OCI-LY7 (cell line): Measurements from ENCODE around the gene KCNE1. TPM values are rescaled to one million over a fixed set of nuclear protein-coding genes. Genes with fewer than 3 reads are reported as not detected.
"Not testable (repeated sequence)": the region's sequence is repeated elsewhere in the genome, so short reads cannot be mapped to it uniquely, and the experiment has no call there.

Experiments used
- BruUV-seq: library from RNA; stranded (reverse); fragments of 400-500 nt; replicated peaks from 2 replicates; lab custom pipeline; 2021; lab: Mats Ljungman, UMichigan
- CTCF ChIA-PET: fragments of 300-600 bp; sonication (Branson Sonifier 250); formaldehyde crosslinking; loops from one replicate; lab custom pipeline; 2022; ENCODE audit warnings: antibody characterized with exemption; ENCODE audit not compliant: unreplicated experiment; lab: Charles Lee
- POLR2A ChIA-PET: fragments of 300-600 bp; sonication (Branson Sonifier 250); formaldehyde crosslinking; loops from one replicate; lab custom pipeline; 2022; ENCODE audit warnings: antibody characterized with exemption; lab: Charles Lee
- DNase-seq: peaks from one replicate; pipeline ENCODE4 v3.0.0-alpha.2; 2015; ENCODE audit warnings: low spot score
- H2AFZ ChIP-seq: fragments of 200-600 bp; sonication (generic), shearing (Covaris generic); 2 replicates; pipeline ENCODE4 v1.6.1; 2014; ENCODE audit warnings: mild to moderate bottlenecking, antibody characterized with exemption, low read length, moderate library complexity
- H3K27ac ChIP-seq: fragments of 200-600 bp; sonication (generic); 2 replicates; pipeline ENCODE4 v1.5.1; 2014; ENCODE audit warnings: mixed run types, low read depth, mild to moderate bottlenecking, moderate library complexity, low read length, inconsistent platforms; ENCODE audit not compliant: poor library complexity, severe bottlenecking
- H3K36me3 ChIP-seq: fragments of 200-600 bp; sonication (generic); 2 replicates; pipeline ENCODE4 v1.6.1; 2014; ENCODE audit warnings: mild to moderate bottlenecking, antibody characterized with exemption, low read length, moderate library complexity, mixed read lengths; ENCODE audit not compliant: insufficient read depth
- H3K4me1 ChIP-seq: fragments of 200-600 bp; sonication (generic); 2 replicates; pipeline ENCODE4 v1.5.1; 2014; ENCODE audit warnings: mild to moderate bottlenecking, low read length; ENCODE audit not compliant: insufficient read depth, poor library complexity, severe bottlenecking
- H3K4me2 ChIP-seq: fragments of 200-600 bp; sonication (generic); 2 replicates; pipeline ENCODE4 v1.6.1; 2014; ENCODE audit warnings: mild to moderate bottlenecking, low read length
- H3K4me3 ChIP-seq: fragments of 200-600 bp; sonication (generic); 2 replicates; pipeline ENCODE4 v1.5.1; 2014; ENCODE audit warnings: mild to moderate bottlenecking, low read depth, low read length; ENCODE audit not compliant: poor library complexity, severe bottlenecking
- H3K79me2 ChIP-seq: fragments of 200-600 bp; sonication (generic); 2 replicates; pipeline ENCODE4 v1.6.1; 2016; ENCODE audit warnings: low read depth, mild to moderate bottlenecking, low read length, moderate library complexity, mixed read lengths; ENCODE audit not compliant: insufficient read depth
- H3K9me2 ChIP-seq: fragments of 200-600 bp; sonication (generic); 2 replicates; pipeline ENCODE4 v1.6.1; 2016; ENCODE audit warnings: mild to moderate bottlenecking, low read length, mixed read lengths; ENCODE audit not compliant: insufficient read depth
- H3K9me3 ChIP-seq: fragments of 200-600 bp; sonication (generic); 2 replicates; pipeline ENCODE4 v1.6.1; 2014; ENCODE audit warnings: mild to moderate bottlenecking, mixed run types, low read length, mixed read lengths
- H4K20me1 ChIP-seq: fragments of 200-600 bp; sonication (generic); 2 replicates; pipeline ENCODE4 v1.6.1; 2014; ENCODE audit warnings: mild to moderate bottlenecking, antibody characterized with exemption, low read length, moderate library complexity, mixed read lengths; ENCODE audit not compliant: insufficient read depth
- intact Hi-C: fragments of 100-400 bp; cut with micrococcal nuclease; formaldehyde crosslinking; loops from one replicate; pipeline ENCODE4 v1.10.0; 2022; ENCODE audit not compliant: unreplicated experiment
- small RNA-seq: library from RNA; depleted of rRNA; stranded (forward); fragments of <200 nt; gene quantifications from one replicate; pipeline ENCODE3, GENCODE V24; 2014
- total RNA-seq, 2 experiments: library from RNA; depleted of rRNA in 1 of 2; stranded (reverse); fragments of >200 nt in 1 of 2; shearing (Covaris generic) in 1 of 2; gene quantifications; 2 replicates each; pipeline ENCODE4 v1.2.3, GENCODE V29; 2014 to 2022

The KCNE1 gene
- total RNA-seq, 2 experiments from 2014 or later, result 0.15 TPM; not detected in 1

- POLR2A ChIA-PET, H3K36me3 ChIP-seq, H4K20me1 ChIP-seq, H3K4me1 ChIP-seq, intact Hi-C loops, H3K4me2 ChIP-seq, DNase-seq, BruUV-seq, H3K4me3 ChIP-seq, H3K79me2 ChIP-seq, H3K9me3 ChIP-seq, CTCF ChIA-PET, H3K9me2 ChIP-seq, H3K27ac ChIP-seq, H2AFZ ChIP-seq: not testable (repeated sequence)
These were observed 107.3 kb downstream of the KCNE1 start for GRCh38 chr21:34404742-34405141.

- not testable (repeated sequence) for DNase-seq, H3K4me3 ChIP-seq
These were observed 111.5 kb downstream of the KCNE1 start for GRCh38 chr21:34400522-34400921.

More at GRCh38 chr21:34400522-34400921, 111.5 kb downstream of the KCNE1 start:
- H3K27ac ChIP-seq, BruUV-seq, H4K20me1 ChIP-seq, CTCF ChIA-PET, intact Hi-C loops, H3K4me1 ChIP-seq, POLR2A ChIA-PET, H3K36me3 ChIP-seq, H3K4me2 ChIP-seq, H3K79me2 ChIP-seq, H3K9me3 ChIP-seq, H3K9me2 ChIP-seq, H2AFZ ChIP-seq: not testable (repeated sequence)

Small RNAs within 50 kb of the gene (small RNA-seq; reads per million reads assigned to genes)
- not detected for gene RF00614

Other genes starting within 250 kb of the KCNE1 start
- gene KCNE2, start 148.2 kb downstream of the KCNE1 start, total RNA-seq (2014; rRNA removed; shearing (Covaris generic)), result not detected in 2 replicates
- gene KCNE2, start 148.2 kb downstream of the KCNE1 start, total RNA-seq (2022), result not detected in 2 replicates
- 3.6 and 3.8 TPM in 2 replicates for gene SMIM11, start 136.7 kb downstream of the KCNE1 start, total RNA-seq (2014; rRNA removed; shearing (Covaris generic))
- gene SMIM11, start 136.7 kb downstream of the KCNE1 start, total RNA-seq (2022), result 6.1 and 7.7 TPM in 2 replicates
- gene SMIM34, start 88.3 kb downstream of the KCNE1 start, total RNA-seq (2014; rRNA removed; shearing (Covaris generic)), result not detected in 2 replicates
- not detected in 2 replicates for gene SMIM34, start 88.3 kb downstream of the KCNE1 start, total RNA-seq (2022)
- gene RCAN1, start 102.9 kb upstream of the KCNE1 start, total RNA-seq (2014; rRNA removed; shearing (Covaris generic)), result 2.8 and 6.8 TPM in 2 replicates
- 8.0 and 8.9 TPM in 2 replicates for gene RCAN1, start 102.9 kb upstream of the KCNE1 start, total RNA-seq (2022)
- gene CLIC6, start 156.8 kb upstream of the KCNE1 start, total RNA-seq (2014; rRNA removed; shearing (Covaris generic)), result not detected in 2 replicates
- gene CLIC6, start 156.8 kb upstream of the KCNE1 start, total RNA-seq (2022), result not detected in 2 replicates